ENCODE data around the gene PAN3.

Gene PAN3

GRCh38 chr13:28322256-28322905 lies 184.0 kb downstream of the PAN3 start:
- Histone ChIP-seq H3K9ac (ENCODE audit: low read length in 2 of 2) (no peak overlapping the region), H3K27me3 (ENCODE audit: control insufficient read depth in 1 of 2, insufficient read depth in 2 of 2, low read length in 2 of 2) (no peaks in the 10 kb centered on the region), H3K4me3 (ENCODE audit: low read length in 2 of 2) (no peak overlapping the region), H3K4me1 (ENCODE audit: control insufficient read depth, insufficient read depth, low read length) (peaks cover 3% of the 10 kb centered on the region), H3K27ac (ENCODE audit: low read length) (no peak overlapping the region), H3K36me3 (ENCODE audit: control insufficient read depth in 2 of 2, insufficient read depth in 2 of 2, low read length in 2 of 2) (no peaks in the 10 kb centered on the region), H3K9me3 (ENCODE audit: control insufficient read depth in 2 of 2, low read length in 2 of 2) (no peaks in the 10 kb centered on the region)

- Histone ChIP-seq H3K27me3 (ENCODE audit: control insufficient read depth in 1 of 2, insufficient read depth in 2 of 2, low read length in 2 of 2) (no peaks in the 10 kb centered on the region), H3K27ac (ENCODE audit: low read length) (no peak overlapping the region), H3K9ac (ENCODE audit: low read length in 2 of 2) (no peak overlapping the region), H3K36me3 (ENCODE audit: control insufficient read depth in 2 of 2, insufficient read depth in 2 of 2, low read length in 2 of 2) (no peaks in the 10 kb centered on the region), H3K4me3 (ENCODE audit: low read length in 2 of 2) (no peak overlapping the region), H3K4me1 (ENCODE audit: control insufficient read depth, insufficient read depth, low read length) (no peaks in the 10 kb centered on the region), H3K9me3 (ENCODE audit: control insufficient read depth in 2 of 2, low read length in 2 of 2) (no peaks in the 10 kb centered on the region)
These were observed 185.9 kb downstream of the PAN3 start for GRCh38 chr13:28324181-28324789.

GRCh38 chr13:28325022-28325421 lies 186.7 kb downstream of the PAN3 start:
- H3K9ac ChIP-seq (ENCODE audit: low read length in 2 of 2): no peak overlapping the region
- no peaks in the 10 kb centered on the region for H3K36me3 ChIP-seq (ENCODE audit: control insufficient read depth in 2 of 2, insufficient read depth in 2 of 2, low read length in 2 of 2)
- H3K27ac ChIP-seq (ENCODE audit: low read length): no peak overlapping the region

GRCh38 chr13:28326056-28326455 lies 187.7 kb downstream of the PAN3 start:
- Histone ChIP-seq H3K27ac (ENCODE audit: low read length) (no peak overlapping the region), H3K4me1 (ENCODE audit: control insufficient read depth, insufficient read depth, low read length) (no peaks in the 10 kb centered on the region), H3K9ac (ENCODE audit: low read length in 2 of 2) (no peak overlapping the region), H3K9me3 (ENCODE audit: control insufficient read depth in 2 of 2, low read length in 2 of 2) (no peaks in the 10 kb centered on the region), H3K4me3 (ENCODE audit: low read length in 2 of 2) (no peak overlapping the region), H3K27me3 (ENCODE audit: control insufficient read depth in 1 of 2, insufficient read depth in 2 of 2, low read length in 2 of 2) (no peaks in the 10 kb centered on the region), H3K36me3 (ENCODE audit: control insufficient read depth in 2 of 2, insufficient read depth in 2 of 2, low read length in 2 of 2) (no peaks in the 10 kb centered on the region)

More at GRCh38 chr13:28325022-28325421, 186.7 kb downstream of the PAN3 start:
- Histone ChIP-seq H3K27me3 (ENCODE audit: control insufficient read depth in 1 of 2, insufficient read depth in 2 of 2, low read length in 2 of 2) (no peaks in the 10 kb centered on the region), H3K9me3 (ENCODE audit: control insufficient read depth in 2 of 2, low read length in 2 of 2) (no peaks in the 10 kb centered on the region), H3K4me3 (ENCODE audit: low read length in 2 of 2) (no peak overlapping the region), H3K4me1 (ENCODE audit: control insufficient read depth, insufficient read depth, low read length) (no peaks in the 10 kb centered on the region)

GRCh38 chr13:28327373-28328270 lies 189.3 kb downstream of the PAN3 start:
- H3K27me3 ChIP-seq (ENCODE audit: control insufficient read depth in 1 of 2, insufficient read depth in 2 of 2, low read length in 2 of 2): no peaks in the 10 kb centered on the region
- H3K36me3 ChIP-seq (ENCODE audit: control insufficient read depth in 2 of 2, insufficient read depth in 2 of 2, low read length in 2 of 2): no peaks in the 10 kb centered on the region
- no peaks in the 10 kb centered on the region for H3K4me1 ChIP-seq (ENCODE audit: control insufficient read depth, insufficient read depth, low read length)
- H3K9me3 ChIP-seq (ENCODE audit: control insufficient read depth in 2 of 2, low read length in 2 of 2): no peaks in the 10 kb centered on the region
- no peak overlapping the region for H3K9ac ChIP-seq (ENCODE audit: low read length in 2 of 2)
- H3K27ac ChIP-seq (ENCODE audit: low read length): no peak overlapping the region
- H3K4me3 ChIP-seq (ENCODE audit: low read length in 2 of 2): no peak overlapping the region

GRCh38 chr13:28328271-28328607 lies 189.9 kb downstream of the PAN3 start:
- Histone ChIP-seq H3K9me3 (ENCODE audit: control insufficient read depth in 2 of 2, low read length in 2 of 2) (no peaks in the 10 kb centered on the region), H3K36me3 (ENCODE audit: control insufficient read depth in 2 of 2, insufficient read depth in 2 of 2, low read length in 2 of 2) (no peaks in the 10 kb centered on the region), H3K4me1 (ENCODE audit: control insufficient read depth, insufficient read depth, low read length) (no peaks in the 10 kb centered on the region), H3K27ac (ENCODE audit: low read length) (no peak overlapping the region), H3K4me3 (ENCODE audit: low read length in 2 of 2) (no peak overlapping the region), H3K9ac (ENCODE audit: low read length in 2 of 2) (no peak overlapping the region), H3K27me3 (ENCODE audit: control insufficient read depth in 1 of 2, insufficient read depth in 2 of 2, low read length in 2 of 2) (no peaks in the 10 kb centered on the region)

GRCh38 chr13:28329395-28330158 lies 191.2 kb downstream of the PAN3 start:
- H3K36me3 ChIP-seq (ENCODE audit: control insufficient read depth in 2 of 2, insufficient read depth in 2 of 2, low read length in 2 of 2): no peaks in the 10 kb centered on the region
- H3K4me1 ChIP-seq (ENCODE audit: control insufficient read depth, insufficient read depth, low read length): no peaks in the 10 kb centered on the region
- H3K4me3 ChIP-seq (ENCODE audit: low read length in 2 of 2): no peak overlapping the region
- H3K9me3 ChIP-seq (ENCODE audit: control insufficient read depth in 2 of 2, low read length in 2 of 2): no peaks in the 10 kb centered on the region
- H3K9ac ChIP-seq (ENCODE audit: low read length in 2 of 2): no peak overlapping the region
- no peak overlapping the region for H3K27ac ChIP-seq (ENCODE audit: low read length)
- H3K27me3 ChIP-seq (ENCODE audit: control insufficient read depth in 1 of 2, insufficient read depth in 2 of 2, low read length in 2 of 2): no peaks in the 10 kb centered on the region

- no peaks in the 10 kb centered on the region for H3K9me3 ChIP-seq (ENCODE audit: control insufficient read depth in 2 of 2, low read length in 2 of 2)
- no peaks in the 10 kb centered on the region for H3K27me3 ChIP-seq (ENCODE audit: control insufficient read depth in 1 of 2, insufficient read depth in 2 of 2, low read length in 2 of 2)
- no peak overlapping the region for H3K27ac ChIP-seq (ENCODE audit: low read length)
- H3K9ac ChIP-seq (ENCODE audit: low read length in 2 of 2): no peak overlapping the region
- H3K4me1 ChIP-seq (ENCODE audit: control insufficient read depth, insufficient read depth, low read length): no peaks in the 10 kb centered on the region
- H3K4me3 ChIP-seq (ENCODE audit: low read length in 2 of 2): no peak overlapping the region
- H3K36me3 ChIP-seq (ENCODE audit: control insufficient read depth in 2 of 2, insufficient read depth in 2 of 2, low read length in 2 of 2): no peaks in the 10 kb centered on the region
These were observed 195.0 kb downstream of the PAN3 start for GRCh38 chr13:28333204-28333881.

GRCh38 chr13:28336193-28336657 lies 197.9 kb downstream of the PAN3 start:
- Histone ChIP-seq H3K27ac (ENCODE audit: low read length) (no peak overlapping the region), H3K27me3 (ENCODE audit: control insufficient read depth in 1 of 2, insufficient read depth in 2 of 2, low read length in 2 of 2) (no peaks in the 10 kb centered on the region), H3K4me3 (ENCODE audit: low read length in 2 of 2) (no peak overlapping the region), H3K36me3 (ENCODE audit: control insufficient read depth in 2 of 2, insufficient read depth in 2 of 2, low read length in 2 of 2) (no peaks in the 10 kb centered on the region), H3K9ac (ENCODE audit: low read length in 2 of 2) (no peak overlapping the region), H3K9me3 (ENCODE audit: control insufficient read depth in 2 of 2, low read length in 2 of 2) (no peaks in the 10 kb centered on the region), H3K4me1 (ENCODE audit: control insufficient read depth, insufficient read depth, low read length) (peaks cover 8% of the 10 kb centered on the region)
